HG03095 (cell line): Measurements from ENCODE around the gene MAPK8.

Experiments
- ATAC-seq: cut with Tn5 transposase; IDR thresholded peaks from one replicate; pipeline ENCODE4 v1.9.1; 2021; ENCODE audit warnings: moderate library complexity; ENCODE audit not compliant: unreplicated experiment

The MAPK8 gene

GRCh38 chr10:48381971-48382370 is 75.5 kb downstream of the MAPK8 start:
- ATAC-seq: no peak

- no peak for ATAC-seq
Measured at GRCh38 chr10:48382982-48383381, 76.5 kb downstream of the MAPK8 start.

GRCh38 chr10:48383393-48383792 is 76.9 kb downstream of the MAPK8 start:
- no peak for ATAC-seq

GRCh38 chr10:48384699-48384982 is 78.2 kb downstream of the MAPK8 start:
- ATAC-seq: no peak

GRCh38 chr10:48389272-48389671 is 82.8 kb downstream of the MAPK8 start:
- no peak for ATAC-seq

- ATAC-seq: no peak
Measured at GRCh38 chr10:48389846-48390557, 83.5 kb downstream of the MAPK8 start.

GRCh38 chr10:48390558-48390871 is 84.0 kb downstream of the MAPK8 start:
- no peak for ATAC-seq

- ATAC-seq: peak; percentile 78
Measured at GRCh38 chr10:48390933-48391845, 84.7 kb downstream of the MAPK8 start.

- no peak for ATAC-seq
Measured at GRCh38 chr10:48391994-48392393, 85.5 kb downstream of the MAPK8 start.

GRCh38 chr10:48398261-48398660 is 91.8 kb downstream of the MAPK8 start:
- ATAC-seq: no peak

GRCh38 chr10:48399056-48399541 is 92.6 kb downstream of the MAPK8 start:
- ATAC-seq: no peak

GRCh38 chr10:48399551-48399950 is 93.1 kb downstream of the MAPK8 start:
- no peak for ATAC-seq

- ATAC-seq: no peak
Measured at GRCh38 chr10:48400129-48400849, 93.8 kb downstream of the MAPK8 start.

GRCh38 chr10:48400850-48401220 is 94.4 kb downstream of the MAPK8 start:
- no peak for ATAC-seq

- no peak for ATAC-seq
Measured at GRCh38 chr10:48404646-48405045, 98.2 kb downstream of the MAPK8 start.

GRCh38 chr10:48406204-48406603 is 99.7 kb downstream of the MAPK8 start:
- no peak for ATAC-seq

GRCh38 chr10:48406658-48407057 is 100.2 kb downstream of the MAPK8 start:
- no peak for ATAC-seq

GRCh38 chr10:48410503-48410902 is 104.0 kb downstream of the MAPK8 start:
- ATAC-seq: no peak

- no peak for ATAC-seq
Measured at GRCh38 chr10:48411510-48411909, 105.0 kb downstream of the MAPK8 start.

GRCh38 chr10:48412081-48412480 is 105.6 kb downstream of the MAPK8 start:
- ATAC-seq: no peak

GRCh38 chr10:48412933-48413332 is 106.5 kb downstream of the MAPK8 start:
- no peak for ATAC-seq

- no peak for ATAC-seq
Measured at GRCh38 chr10:48414160-48414559, 107.7 kb downstream of the MAPK8 start.
